ENCODE measurements around the gene PPM1E. TPM values are rescaled to one million over a fixed set of nuclear protein-coding genes. Genes with fewer than 3 reads are reported as not detected.

Gene PPM1E
- polyA plus RNA-seq, 1 donor (not counting 4 experiments of a cell fraction or from before 2014, with no cell fraction given): not detected

GRCh38 chr17:58997756-58998553, 242.3 kb downstream of the PPM1E start:
- H2AFZ ChIP-seq (ENCODE audit: control insufficient read depth, low read length): no peak overlapping the region
- dilution Hi-C loops (cut with MboI; ENCODE audit: extremely low pct_ligation_motif_present, low sequenced_read_pairs): no loop called here
- no peaks in the 10 kb centered on the region for H3K9me3 ChIP-seq (ENCODE audit: control insufficient read depth, low read depth, low read length)
- no peak overlapping the region for H3K4me3 ChIP-seq (ENCODE audit: control insufficient read depth in 2 of 3, extremely low read depth in 1 of 3, insufficient read depth in 2 of 3, low read depth in 1 of 3, low read length in 3 of 3)
- no peaks in the 10 kb centered on the region for H3K79me2 ChIP-seq (ENCODE audit: control insufficient read depth, insufficient read depth, low read length)
- H3K4me2 ChIP-seq (ENCODE audit: control insufficient read depth, extremely low read depth, insufficient read depth, low read depth, low read length): no peak overlapping the region
- no peak overlapping the region for H3K9ac ChIP-seq (ENCODE audit: control insufficient read depth, extremely low read depth, insufficient read depth, low read length)
- H3K36me3 ChIP-seq (ENCODE audit: control insufficient read depth in 2 of 2, extremely low read depth in 1 of 2, insufficient read depth in 2 of 2, low read length in 2 of 2): peaks cover 0 to 18% of the 10 kb centered on the region in 2 experiments
- no peak for FAIRE-seq
- no peaks in the 10 kb centered on the region for H4K20me1 ChIP-seq (ENCODE audit: control insufficient read depth, extremely low read depth, insufficient read depth, low read length)
- no peaks in the 10 kb centered on the region for H3K9me1 ChIP-seq (ENCODE audit: control insufficient read depth, extremely low read depth, insufficient read depth, low read length)
- H3K27ac ChIP-seq (ENCODE audit: control insufficient read depth, insufficient read depth, low read length): no peak overlapping the region
- H3K27me3 ChIP-seq (ENCODE audit: control insufficient read depth, extremely low read depth, insufficient read depth, low read length): no peaks in the 10 kb centered on the region
- no peak for DNase-seq (ENCODE audit: low read depth, low spot score)
- H3K4me1 ChIP-seq (ENCODE audit: control insufficient read depth, extremely low read depth, insufficient read depth, low read length): no peaks in the 10 kb centered on the region
- TF ChIP-seq, protein P1, sequence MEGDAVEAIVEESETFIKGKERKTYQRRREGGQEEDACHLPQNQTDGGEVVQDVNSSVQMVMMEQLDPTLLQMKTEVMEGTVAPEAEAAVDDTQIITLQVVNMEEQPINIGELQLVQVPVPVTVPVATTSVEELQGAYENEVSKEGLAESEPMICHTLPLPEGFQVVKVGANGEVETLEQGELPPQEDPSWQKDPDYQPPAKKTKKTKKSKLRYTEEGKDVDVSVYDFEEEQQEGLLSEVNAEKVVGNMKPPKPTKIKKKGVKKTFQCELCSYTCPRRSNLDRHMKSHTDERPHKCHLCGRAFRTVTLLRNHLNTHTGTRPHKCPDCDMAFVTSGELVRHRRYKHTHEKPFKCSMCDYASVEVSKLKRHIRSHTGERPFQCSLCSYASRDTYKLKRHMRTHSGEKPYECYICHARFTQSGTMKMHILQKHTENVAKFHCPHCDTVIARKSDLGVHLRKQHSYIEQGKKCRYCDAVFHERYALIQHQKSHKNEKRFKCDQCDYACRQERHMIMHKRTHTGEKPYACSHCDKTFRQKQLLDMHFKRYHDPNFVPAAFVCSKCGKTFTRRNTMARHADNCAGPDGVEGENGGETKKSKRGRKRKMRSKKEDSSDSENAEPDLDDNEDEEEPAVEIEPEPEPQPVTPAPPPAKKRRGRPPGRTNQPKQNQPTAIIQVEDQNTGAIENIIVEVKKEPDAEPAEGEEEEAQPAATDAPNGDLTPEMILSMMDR (optimal IDR thresholded peaks at IDR 0.05 in 1 of 3, IDR thresholded peaks at IDR 0.05 in 1 of 3, conservative IDR thresholded peaks at IDR 0.05 in 1 of 3; ENCODE audit: extremely low read depth in 1 of 3, insufficient read depth in 2 of 3, low read length in 3 of 3): no peak
- TF ChIP-seq EZH2 (IDR thresholded peaks at IDR 0.05; ENCODE audit: low read length): no peak

- DNase-seq (ENCODE audit: low read depth, low spot score) (no peak), FAIRE-seq (no peak)
- H3K36me3 ChIP-seq (ENCODE audit: control insufficient read depth in 2 of 2, extremely low read depth in 1 of 2, insufficient read depth in 2 of 2, low read length in 2 of 2): peaks cover 0 to 18% of the 10 kb centered on the region in 2 experiments
- H3K4me2 ChIP-seq (ENCODE audit: control insufficient read depth, extremely low read depth, insufficient read depth, low read depth, low read length): no peak overlapping the region
- H3K9ac ChIP-seq (ENCODE audit: control insufficient read depth, extremely low read depth, insufficient read depth, low read length): no peak overlapping the region
- H4K20me1 ChIP-seq (ENCODE audit: control insufficient read depth, extremely low read depth, insufficient read depth, low read length): no peaks in the 10 kb centered on the region
- no peak overlapping the region for H3K4me3 ChIP-seq (ENCODE audit: control insufficient read depth in 2 of 3, extremely low read depth in 1 of 3, insufficient read depth in 2 of 3, low read depth in 1 of 3, low read length in 3 of 3)
- no peak overlapping the region for H2AFZ ChIP-seq (ENCODE audit: control insufficient read depth, low read length)
- no peaks in the 10 kb centered on the region for H3K9me1 ChIP-seq (ENCODE audit: control insufficient read depth, extremely low read depth, insufficient read depth, low read length)
- no peak overlapping the region for H3K27ac ChIP-seq (ENCODE audit: control insufficient read depth, insufficient read depth, low read length)
- no peak for TF ChIP-seq EZH2 (IDR thresholded peaks at IDR 0.05; ENCODE audit: low read length)
- TF ChIP-seq, protein P1 (optimal IDR thresholded peaks at IDR 0.05 in 1 of 3, IDR thresholded peaks at IDR 0.05 in 1 of 3, conservative IDR thresholded peaks at IDR 0.05 in 1 of 3; ENCODE audit: extremely low read depth in 1 of 3, insufficient read depth in 2 of 3, low read length in 3 of 3): no peak
- no peaks in the 10 kb centered on the region for H3K4me1 ChIP-seq (ENCODE audit: control insufficient read depth, extremely low read depth, insufficient read depth, low read length)
- dilution Hi-C loops (cut with MboI; ENCODE audit: extremely low pct_ligation_motif_present, low sequenced_read_pairs): no loop called here
- no peaks in the 10 kb centered on the region for H3K9me3 ChIP-seq (ENCODE audit: control insufficient read depth, low read depth, low read length)
- no peaks in the 10 kb centered on the region for H3K27me3 ChIP-seq (ENCODE audit: control insufficient read depth, extremely low read depth, insufficient read depth, low read length)
- H3K79me2 ChIP-seq (ENCODE audit: control insufficient read depth, insufficient read depth, low read length): no peaks in the 10 kb centered on the region
These were observed 243.2 kb downstream of the PPM1E start for GRCh38 chr17:58998871-58999270.

Data from keratinocyte (primary cell).